ENCODE data around the gene KPNA5.
"Not testable (repeated sequence)": the region's sequence is repeated elsewhere in the genome, so short reads cannot be mapped to it uniquely, and the experiment has no call there.

DNA sequence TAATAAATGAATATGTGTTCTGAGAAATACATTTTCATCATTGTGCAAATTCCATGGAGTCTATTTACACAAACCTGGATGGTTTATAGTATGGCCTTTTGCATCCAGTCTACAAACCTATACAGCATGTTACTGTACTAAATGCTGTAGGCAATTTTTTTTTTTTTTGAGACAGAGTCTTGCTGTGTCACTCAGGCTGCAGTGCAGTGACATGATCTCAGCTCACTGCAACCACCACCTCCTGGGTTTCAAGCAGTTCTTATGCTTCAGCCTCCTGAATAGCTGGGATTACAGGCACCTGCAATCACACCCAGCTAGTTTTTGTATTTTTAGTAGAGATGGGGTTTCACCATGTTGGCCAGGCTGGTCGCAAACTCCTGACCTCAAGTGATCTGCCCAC is 22.9 kb downstream of the KPNA5 start:
- not testable (repeated sequence) for TF ChIP-seq POLR2A, EP300, POLR2AphosphoS5 (IDR thresholded peaks at IDR 0.05)
- TF ChIP-seq, protein P1, sequence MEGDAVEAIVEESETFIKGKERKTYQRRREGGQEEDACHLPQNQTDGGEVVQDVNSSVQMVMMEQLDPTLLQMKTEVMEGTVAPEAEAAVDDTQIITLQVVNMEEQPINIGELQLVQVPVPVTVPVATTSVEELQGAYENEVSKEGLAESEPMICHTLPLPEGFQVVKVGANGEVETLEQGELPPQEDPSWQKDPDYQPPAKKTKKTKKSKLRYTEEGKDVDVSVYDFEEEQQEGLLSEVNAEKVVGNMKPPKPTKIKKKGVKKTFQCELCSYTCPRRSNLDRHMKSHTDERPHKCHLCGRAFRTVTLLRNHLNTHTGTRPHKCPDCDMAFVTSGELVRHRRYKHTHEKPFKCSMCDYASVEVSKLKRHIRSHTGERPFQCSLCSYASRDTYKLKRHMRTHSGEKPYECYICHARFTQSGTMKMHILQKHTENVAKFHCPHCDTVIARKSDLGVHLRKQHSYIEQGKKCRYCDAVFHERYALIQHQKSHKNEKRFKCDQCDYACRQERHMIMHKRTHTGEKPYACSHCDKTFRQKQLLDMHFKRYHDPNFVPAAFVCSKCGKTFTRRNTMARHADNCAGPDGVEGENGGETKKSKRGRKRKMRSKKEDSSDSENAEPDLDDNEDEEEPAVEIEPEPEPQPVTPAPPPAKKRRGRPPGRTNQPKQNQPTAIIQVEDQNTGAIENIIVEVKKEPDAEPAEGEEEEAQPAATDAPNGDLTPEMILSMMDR (IDR thresholded peaks at IDR 0.05), result not testable (repeated sequence)
